Renal pelvis (tissue), 4 donors: ENCODE data around the gene CAMTA1. TPM values are rescaled to one million over a fixed set of nuclear protein-coding genes. Genes with fewer than 3 reads are reported as not detected.
A peak's percentile ranks its signal among the peaks of the same experiment; 100 is the strongest.

Experiments used
- DNase-seq: peaks from one replicate; pipeline ENCODE4 v3.0.0-alpha.2; 2013
- polyA plus RNA-seq, 3 donors: library from polyadenylated mRNA; unstranded; fragments of 120-200 nt; gene quantifications; one replicate each; pipeline ENCODE4 v1.2.1, GENCODE V29; 2013; ENCODE audit not compliant: insufficient read length in 3 of 3

Gene CAMTA1
- polyA plus RNA-seq, 3 donors: 72.3 to 83.1 (median 76.0) TPM

GRCh38 chr1:7101187-7101586 lies 315.9 kb downstream of the CAMTA1 start:
- no peak for DNase-seq

DNA sequence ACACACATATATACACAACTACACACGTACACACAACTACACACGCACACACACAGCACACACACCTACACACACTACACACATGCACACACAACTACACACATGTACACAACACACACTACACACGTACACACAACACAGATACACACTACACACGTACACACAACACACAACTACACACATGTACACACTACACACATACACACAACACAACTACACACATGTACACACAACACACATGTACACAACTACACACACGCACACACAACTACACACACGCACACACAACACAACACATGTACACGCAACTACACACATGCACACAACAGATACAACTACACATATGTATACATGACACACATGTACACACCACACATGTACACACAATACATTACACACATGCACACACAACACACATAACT lies 318.1 kb downstream of the CAMTA1 start:
- DNase-seq: no peak

DNA sequence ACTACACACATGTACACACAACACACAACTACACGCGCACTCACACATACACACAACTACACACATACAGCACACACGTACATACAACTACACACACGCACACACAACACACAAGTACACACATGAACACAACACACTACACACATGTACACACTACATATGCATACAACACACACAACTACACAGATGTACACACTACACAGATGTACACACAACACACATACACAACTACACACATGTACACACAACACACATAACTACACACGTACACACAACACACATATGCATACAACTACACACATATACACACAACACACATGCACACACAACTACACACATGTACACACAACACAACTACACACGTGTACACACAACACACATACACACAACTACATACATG lies 318.6 kb downstream of the CAMTA1 start:
- DNase-seq: no peak

GRCh38 chr1:7104339-7104738 lies 319.1 kb downstream of the CAMTA1 start:
- DNase-seq: no peak

DNA sequence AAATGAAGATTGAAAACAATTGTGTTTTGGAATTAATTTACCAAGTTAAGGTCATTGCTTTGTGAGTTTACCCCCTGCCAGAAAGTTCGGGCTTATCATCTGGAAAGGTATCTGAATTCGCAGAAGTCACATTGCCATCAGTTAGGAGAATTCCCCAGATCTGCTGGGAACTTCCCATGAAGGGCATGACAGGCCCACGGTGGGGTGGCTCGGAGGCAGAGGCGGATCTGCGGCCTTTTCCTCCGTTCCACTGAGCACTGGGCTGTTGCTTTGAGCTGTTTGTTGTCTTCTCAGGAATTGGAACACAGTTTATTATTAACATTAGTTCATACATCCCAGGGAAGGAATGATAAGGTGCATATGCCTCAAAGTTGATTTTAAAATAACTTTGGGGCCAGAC lies 320.0 kb downstream of the CAMTA1 start:
- no peak for DNase-seq

GRCh38 chr1:7106442-7107108 lies 321.3 kb downstream of the CAMTA1 start:
- DNase-seq: no peak

DNA sequence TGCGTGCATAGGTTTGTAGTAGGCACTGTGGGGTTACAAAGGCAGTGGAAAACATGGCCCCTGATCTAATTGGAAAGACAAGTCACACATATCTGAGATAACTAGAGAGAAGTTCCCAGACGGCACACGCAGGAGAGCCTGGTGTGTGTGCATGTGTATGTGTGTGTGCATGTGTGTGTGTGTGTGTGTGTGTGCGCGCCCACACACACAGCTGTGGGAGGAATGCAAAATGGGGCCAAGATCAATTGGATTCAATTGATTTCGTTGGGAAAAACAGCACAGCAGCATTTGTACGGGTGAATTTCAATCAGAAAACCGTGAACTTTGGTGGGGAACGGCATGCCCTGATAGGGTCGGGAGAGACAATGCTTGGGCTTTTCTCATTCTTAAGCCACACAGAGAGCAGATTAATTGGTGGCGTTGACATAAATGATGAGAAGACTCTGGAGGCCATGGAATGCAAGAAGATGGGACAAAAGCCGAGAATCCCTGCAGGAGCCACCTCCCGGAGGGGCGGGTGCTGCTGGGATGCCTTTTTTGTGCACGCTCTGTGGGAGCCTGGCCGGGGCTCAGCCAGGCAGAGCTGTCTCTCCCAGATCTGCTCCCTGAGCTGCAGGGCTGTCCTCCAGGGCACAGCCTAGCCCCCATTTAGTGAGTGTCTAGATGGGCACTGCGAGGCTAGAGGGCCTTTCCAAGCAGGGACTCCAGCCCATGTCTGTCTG lies 322.0 kb downstream of the CAMTA1 start:
- DNase-seq: no peak

DNA sequence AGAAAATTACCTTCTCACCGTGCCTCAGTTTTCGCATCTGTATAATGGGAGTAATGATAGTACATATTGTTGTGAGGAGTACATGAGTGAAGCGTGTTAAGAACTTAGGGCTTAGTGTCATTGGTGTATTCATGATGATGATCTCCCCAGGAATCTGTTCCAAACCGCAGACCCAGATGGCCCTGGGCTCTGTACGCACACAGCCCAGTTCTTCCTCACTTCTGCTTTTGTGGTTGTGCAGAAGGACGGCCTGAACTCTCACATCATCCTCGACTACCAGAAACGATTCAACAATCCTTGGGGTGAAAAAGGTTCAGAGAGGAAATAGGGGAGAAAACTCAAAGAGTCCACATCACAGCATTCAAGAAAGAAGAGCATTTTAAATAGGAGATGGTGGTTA lies 323.0 kb downstream of the CAMTA1 start:
- no peak for DNase-seq

GRCh38 chr1:7109901-7110300 lies 324.6 kb downstream of the CAMTA1 start:
- no peak for DNase-seq

DNA sequence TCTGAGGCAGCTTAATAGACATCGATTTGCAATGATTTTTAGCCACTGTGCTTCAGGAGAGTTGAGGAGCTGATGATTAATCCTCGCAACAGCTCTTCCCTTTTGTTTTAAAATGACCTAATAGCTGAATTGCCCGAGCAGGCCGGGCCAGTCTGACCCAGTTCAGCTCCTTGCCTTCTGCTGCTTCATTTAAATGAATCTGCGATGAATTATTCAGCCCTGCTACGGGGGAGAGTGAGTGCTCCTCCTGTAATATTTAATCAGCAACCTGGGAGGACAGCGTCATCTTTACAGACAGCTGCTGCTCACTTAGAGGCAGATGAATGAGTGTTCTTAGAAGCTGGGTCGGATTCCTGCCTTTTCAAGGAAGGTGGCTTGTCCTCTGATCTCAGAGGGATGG lies 325.1 kb downstream of the CAMTA1 start:
- no peak for DNase-seq

DNA sequence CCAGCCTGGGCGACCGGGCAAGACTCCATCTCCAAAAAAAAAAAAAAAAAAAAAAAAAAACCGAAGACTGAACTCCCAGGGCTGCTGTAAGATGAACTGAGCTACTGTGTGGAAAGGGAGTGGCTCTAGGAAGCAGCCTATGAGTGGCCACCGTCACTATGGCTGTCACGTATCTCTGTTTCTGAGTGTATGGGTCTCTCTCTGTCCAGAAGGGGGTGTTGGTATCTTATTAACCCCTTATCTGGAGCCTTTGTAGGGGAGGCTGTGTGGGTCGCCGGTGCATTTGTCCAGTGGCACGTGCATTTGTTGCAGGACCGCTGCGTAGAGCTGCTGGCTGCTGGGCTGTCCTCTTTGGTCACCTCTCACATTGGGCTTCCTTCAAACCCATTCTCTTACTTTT lies 326.6 kb downstream of the CAMTA1 start:
- no peak for DNase-seq

- no peak for DNase-seq
Observed at GRCh38 chr1:7113136-7113535, 327.9 kb downstream of the CAMTA1 start.

- no peak for DNase-seq
Observed at GRCh38 chr1:7113822-7114221, 328.6 kb downstream of the CAMTA1 start.

GRCh38 chr1:7116001-7116400 lies 330.7 kb downstream of the CAMTA1 start:
- DNase-seq: no peak

DNA sequence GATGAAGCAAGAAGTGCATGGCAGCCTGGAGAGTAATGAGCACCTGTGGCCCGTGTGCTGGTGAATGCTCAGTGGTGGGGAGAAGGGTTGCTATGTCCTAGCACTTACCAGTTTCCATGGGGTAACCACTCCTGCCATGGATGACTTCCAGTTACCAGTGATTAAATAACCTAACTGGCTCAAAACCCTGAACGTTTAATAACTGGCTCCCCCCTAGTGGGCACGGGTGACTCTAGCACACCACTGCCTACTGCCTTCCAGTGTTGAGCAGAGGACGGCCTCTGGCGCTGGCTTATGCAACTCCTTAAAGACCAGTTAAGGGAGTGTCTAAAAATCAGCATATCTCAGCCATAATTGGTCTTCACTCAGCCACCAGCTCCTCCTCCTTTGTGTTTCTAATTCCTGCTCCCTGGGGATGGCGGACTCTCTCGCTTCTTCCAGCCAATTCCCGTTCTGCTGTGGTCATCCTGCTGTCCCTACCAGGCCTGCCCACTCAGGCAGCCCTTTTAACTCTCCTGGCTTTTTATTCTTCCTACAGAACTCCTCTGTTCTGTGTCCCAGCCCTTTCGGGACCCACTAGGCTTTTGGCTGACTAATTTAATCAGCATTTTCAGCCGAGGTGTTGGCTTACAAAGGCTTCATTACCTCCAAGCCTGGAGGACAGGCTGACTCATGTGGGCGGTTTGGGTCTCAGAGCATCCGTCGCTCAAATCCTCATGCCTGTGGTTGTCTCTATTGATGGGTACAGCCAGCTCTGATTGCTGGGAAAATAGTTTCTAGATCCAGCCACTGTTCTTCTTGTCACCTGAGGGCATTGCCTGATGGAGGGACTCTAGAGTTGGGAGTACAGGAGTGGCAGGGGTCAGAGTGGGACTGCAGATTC lies 332.4 kb downstream of the CAMTA1 start:
- DNase-seq: peak; percentile 72

- DNase-seq: no peak
Observed at GRCh38 chr1:7119156-7119555, 333.9 kb downstream of the CAMTA1 start.

GRCh38 chr1:7120863-7121621 lies 335.8 kb downstream of the CAMTA1 start:
- no peak for DNase-seq

DNA sequence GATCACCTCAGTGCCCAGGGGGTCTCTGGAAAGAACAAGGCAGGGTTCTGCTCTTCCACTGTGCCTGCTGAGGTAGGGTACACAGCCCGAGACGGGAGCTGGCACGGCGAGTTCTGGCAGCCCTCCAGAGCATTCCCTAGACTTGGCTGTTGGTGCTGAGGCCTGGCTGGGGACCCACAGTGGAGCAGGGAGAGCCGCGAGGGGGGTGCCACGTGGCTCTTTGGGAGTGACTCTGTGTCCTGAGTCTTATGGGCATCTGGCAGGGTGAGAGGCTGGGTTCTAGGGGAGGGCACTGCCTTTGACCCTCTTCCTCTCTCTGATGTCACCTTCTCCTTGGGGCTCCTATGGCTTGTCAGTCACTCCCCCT lies 336.4 kb downstream of the CAMTA1 start:
- DNase-seq: no peak

GRCh38 chr1:7127322-7128075 lies 342.2 kb downstream of the CAMTA1 start:
- peak; percentile 27 for DNase-seq

GRCh38 chr1:7128293-7128692 lies 343.0 kb downstream of the CAMTA1 start:
- DNase-seq: no peak

GRCh38 chr1:7130127-7130526 lies 344.9 kb downstream of the CAMTA1 start:
- no peak for DNase-seq
